ENCODE results near the gene HNRNPA2B1. TPM values are rescaled to one million over a fixed set of nuclear protein-coding genes. Genes with fewer than 3 reads are reported as not detected.
"Not testable (repeated sequence)": the region's sequence is repeated elsewhere in the genome, so short reads cannot be mapped to it uniquely, and the experiment has no call there.

The HNRNPA2B1 gene
- polyA plus RNA-seq, 1 of the 3 experiments (the other 2 are of a cell fraction) = 483 TPM

DNA sequence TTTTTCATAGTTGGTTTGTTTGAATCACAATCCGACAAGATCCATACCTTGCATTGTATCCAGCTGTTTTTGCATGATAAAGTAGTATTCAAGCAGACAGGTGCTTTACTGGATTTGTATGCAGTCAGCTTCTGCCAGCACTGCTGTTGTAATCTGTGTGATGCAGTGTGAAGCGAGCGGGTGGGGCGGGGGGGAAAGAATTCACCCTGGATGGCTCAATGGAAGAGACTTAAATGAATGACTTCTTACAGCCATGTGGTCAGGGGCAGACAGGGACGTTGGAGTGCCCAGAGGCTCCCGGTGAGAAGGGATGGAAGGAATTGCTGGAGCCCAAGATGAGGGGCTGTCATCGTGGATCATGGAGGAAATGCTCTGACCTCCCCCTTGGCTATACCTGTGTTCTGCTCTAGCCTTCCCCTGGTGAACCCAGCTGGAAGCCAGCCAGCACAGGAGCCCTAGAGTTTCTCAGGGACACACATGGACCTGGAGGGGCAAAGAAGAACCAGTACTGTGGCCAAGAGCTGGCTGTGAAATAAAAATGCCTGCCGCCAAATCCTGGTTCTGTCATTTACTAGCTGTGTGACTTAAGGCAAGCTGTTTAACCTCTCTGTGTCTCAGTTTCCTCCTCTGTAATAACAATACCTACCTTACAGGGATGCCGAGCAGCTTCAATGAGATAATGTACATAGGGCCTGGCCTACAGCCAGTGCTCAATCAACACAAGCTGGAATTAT, 34.4 kb downstream of the HNRNPA2B1 start:
- Histone ChIP-seq H3K4me1 (ENCODE audit: control insufficient read depth in 1 of 2, insufficient read depth in 2 of 2, low read depth in 1 of 2, low read length in 1 of 2) (0 out of 4 replicates have a peak, but pooled peaks cover 0 to 3% of the 10 kb centered on the region in 2 experiments), H3F3A (replicated peaks; ENCODE audit: insufficient read depth) (peaks cover 5% of the 10 kb centered on the region), H3K9me3 (no peaks in the 10 kb centered on the region), H3K9me2 (no peaks in the 10 kb centered on the region), H3K36me3 (replicated peaks in 1 of 2; ENCODE audit: control insufficient read depth in 1 of 2, insufficient read depth in 2 of 2, low read length in 1 of 2) (no peaks in the 10 kb centered on the region), H2AFZ (ENCODE audit: low read depth) (no peak overlapping the region), H4K20me1 (ENCODE audit: insufficient read depth) (no peaks in the 10 kb centered on the region), H3K27ac (ENCODE audit: low read depth in 2 of 2, low read length in 1 of 2) (no peak overlapping the region), H3K4me3 (ENCODE audit: low read depth in 2 of 2, low read length in 1 of 2) (no peak overlapping the region), H3K79me2 (ENCODE audit: insufficient read depth) (peaks cover 38% of the 10 kb centered on the region), H3K4me2 (no peak overlapping the region), H3K27me3 (ENCODE audit: insufficient read depth) (no peaks in the 10 kb centered on the region), H3K9ac (no peak overlapping the region)
- no peak for DNase-seq
- no peak for TF ChIP-seq GATA2 (CRISPR knock-in tag; IDR thresholded peaks at IDR 0.05)
- TF ChIP-seq, protein P1, sequence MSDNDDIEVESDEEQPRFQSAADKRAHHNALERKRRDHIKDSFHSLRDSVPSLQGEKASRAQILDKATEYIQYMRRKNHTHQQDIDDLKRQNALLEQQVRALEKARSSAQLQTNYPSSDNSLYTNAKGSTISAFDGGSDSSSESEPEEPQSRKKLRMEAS (IDR thresholded peaks at IDR 0.05; ENCODE audit: low read depth) = no peak
- POLR2A ChIA-PET = interaction anchor here (0.7 kb wide), 1 partner anchor 16 kb away, joined by 4 read pairs; no protein-coding TSS in a partner anchor
- CTCF ChIA-PET = interaction anchor here (0.9 to 2.6 kb wide), 7 partner anchors 10 to 75 kb away, joined by 3 to 10 read pairs (median 3); no protein-coding TSS in a partner anchor
- WGBS (ENCODE audit: low lambda C conversion rate) = 85% methylated on average over 9 of the region's 9 CpGs

DNA sequence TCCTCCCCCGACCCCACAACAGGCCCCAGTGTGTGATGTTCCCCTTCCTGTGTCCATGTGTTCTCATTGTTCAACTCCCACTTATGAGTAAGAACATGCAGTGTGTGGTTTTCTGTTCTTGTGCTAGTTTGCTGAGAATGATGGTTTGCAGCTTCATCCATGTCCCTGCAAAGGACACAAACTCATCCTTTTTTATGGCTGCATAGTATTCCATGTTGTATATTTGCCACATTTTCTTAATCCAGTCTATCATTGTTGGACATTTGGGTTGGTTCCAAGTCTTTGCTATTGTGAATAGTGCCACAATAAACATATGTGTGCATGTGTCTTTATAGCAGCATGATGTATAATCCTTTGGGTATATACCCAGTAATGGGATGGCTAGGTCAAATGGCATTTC, 36.7 kb downstream of the HNRNPA2B1 start:
- DNase-seq; H4K20me1 ChIP-seq (ENCODE audit: insufficient read depth); H3K9me3 ChIP-seq; H3K4me2 ChIP-seq; H3K4me3 ChIP-seq (ENCODE audit: low read depth in 2 of 2, low read length in 1 of 2); H2AFZ ChIP-seq (ENCODE audit: low read depth); H3K27ac ChIP-seq (ENCODE audit: low read depth in 2 of 2, low read length in 1 of 2); CTCF ChIA-PET; H3K36me3 ChIP-seq (replicated peaks in 1 of 2; ENCODE audit: control insufficient read depth in 1 of 2, insufficient read depth in 2 of 2, low read length in 1 of 2); H3K9ac ChIP-seq; H3K9me2 ChIP-seq; POLR2A ChIA-PET; H3K27me3 ChIP-seq (ENCODE audit: insufficient read depth): not testable (repeated sequence)
- H3F3A ChIP-seq (replicated peaks; ENCODE audit: insufficient read depth) = peaks cover 10% of the 10 kb centered on the region
- WGBS (ENCODE audit: low lambda C conversion rate) = 21% methylated on average over 1 of the region's 1 CpG
- peaks cover 50% of the 10 kb centered on the region for H3K79me2 ChIP-seq (ENCODE audit: insufficient read depth)
- H3K4me1 ChIP-seq (ENCODE audit: control insufficient read depth in 1 of 2, insufficient read depth in 2 of 2, low read depth in 1 of 2, low read length in 1 of 2) = peaks cover 0 to 14% of the 10 kb centered on the region in 2 experiments; a peak in 2 of 4 replicates

DNA sequence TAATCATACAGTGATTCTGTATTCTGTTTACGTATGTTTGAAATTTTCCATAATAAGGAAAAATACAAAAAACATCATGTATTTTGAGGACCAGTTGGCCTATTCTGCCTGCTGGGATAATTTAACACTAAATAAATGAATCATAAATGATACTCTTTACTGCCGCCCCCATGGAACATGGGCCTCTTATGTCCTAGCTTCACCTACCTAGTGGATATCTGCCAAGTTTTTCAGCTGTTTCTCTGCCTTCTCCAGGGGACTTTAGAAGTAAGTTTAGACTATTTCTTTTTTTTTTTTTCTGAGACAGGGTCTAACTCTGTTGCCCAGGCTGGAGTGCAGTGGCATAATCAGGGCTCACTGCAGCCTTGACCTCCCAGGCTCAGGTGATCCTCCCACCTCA, 38.1 kb downstream of the HNRNPA2B1 start:
- no peak overlapping the region for H3K4me3 ChIP-seq (ENCODE audit: low read depth in 2 of 2, low read length in 1 of 2)
- CTCF ChIA-PET = interaction anchor here (1.0 to 2.7 kb wide), 3 partner anchors 36 to 84 kb away, joined by 3 to 11 read pairs (median 5); no protein-coding TSS in a partner anchor

More for the DNA sequence above, 38.1 kb downstream of the HNRNPA2B1 start:
- Histone ChIP-seq H3K27me3 (ENCODE audit: insufficient read depth) (no peaks in the 10 kb centered on the region), H3K36me3 (replicated peaks in 1 of 2; ENCODE audit: control insufficient read depth in 1 of 2, insufficient read depth in 2 of 2, low read length in 1 of 2) (no peaks in the 10 kb centered on the region), H3K27ac (ENCODE audit: low read depth in 2 of 2, low read length in 1 of 2) (no peak overlapping the region), H3K79me2 (ENCODE audit: insufficient read depth) (peaks cover 64% of the 10 kb centered on the region), H3K9me2 (no peaks in the 10 kb centered on the region), H3F3A (replicated peaks; ENCODE audit: insufficient read depth) (peaks cover 9% of the 10 kb centered on the region), H3K9ac (no peak overlapping the region), H4K20me1 (ENCODE audit: insufficient read depth) (no peaks in the 10 kb centered on the region), H2AFZ (ENCODE audit: low read depth) (no peak overlapping the region), H3K9me3 (no peaks in the 10 kb centered on the region), H3K4me2 (no peak overlapping the region), H3K4me1 (ENCODE audit: control insufficient read depth in 1 of 2, insufficient read depth in 2 of 2, low read depth in 1 of 2, low read length in 1 of 2) (peaks cover 0 to 22% of the 10 kb centered on the region in 2 experiments; a peak in 2 of 4 replicates)
- TF ChIP-seq TEAD4 (IDR thresholded peaks at IDR 0.05; ENCODE audit: borderline replicate concordance, insufficient read depth) (no peak), SMC3 (IDR thresholded peaks at IDR 0.05; ENCODE audit: low read depth, low read length) (no peak), GABPA (IDR thresholded peaks at IDR 0.05; ENCODE audit: low read depth) (no peak), POLR2AphosphoS5 (IDR thresholded peaks at IDR 0.05; ENCODE audit: low read depth, low read length) (no peak), NFIC (IDR thresholded peaks at IDR 0.05; ENCODE audit: borderline replicate concordance) (no peak), EZH2phosphoT487 (IDR thresholded peaks at IDR 0.05; ENCODE audit: borderline replicate concordance, low read depth) (no peak), FOXM1 (IDR thresholded peaks at IDR 0.05; ENCODE audit: low read depth) (no peak), RCOR1 (IDR thresholded peaks at IDR 0.05; ENCODE audit: low read length) (no peak), CHD2 (IDR thresholded peaks at IDR 0.05; ENCODE audit: low read length, partially characterized antibody) (no peak), MXI1 (IDR thresholded peaks at IDR 0.05; ENCODE audit: low read depth, low read length) (no peak), JUND (IDR thresholded peaks at IDR 0.05) (no peak), RFX5 (IDR thresholded peaks at IDR 0.05; ENCODE audit: low read length) (no peak), FOXJ3 (CRISPR knock-in tag; IDR thresholded peaks at IDR 0.05) (no peak), ELF1 (IDR thresholded peaks at IDR 0.05) (no peak), RAD21 (IDR thresholded peaks at IDR 0.05; ENCODE audit: low read length) (no peak), SIN3A (IDR thresholded peaks at IDR 0.05; ENCODE audit: borderline replicate concordance, low read depth, low read length) (no peak), YY1 (IDR thresholded peaks at IDR 0.05; ENCODE audit: low read depth) (no peak)
- TF ChIP-seq, protein P2, sequence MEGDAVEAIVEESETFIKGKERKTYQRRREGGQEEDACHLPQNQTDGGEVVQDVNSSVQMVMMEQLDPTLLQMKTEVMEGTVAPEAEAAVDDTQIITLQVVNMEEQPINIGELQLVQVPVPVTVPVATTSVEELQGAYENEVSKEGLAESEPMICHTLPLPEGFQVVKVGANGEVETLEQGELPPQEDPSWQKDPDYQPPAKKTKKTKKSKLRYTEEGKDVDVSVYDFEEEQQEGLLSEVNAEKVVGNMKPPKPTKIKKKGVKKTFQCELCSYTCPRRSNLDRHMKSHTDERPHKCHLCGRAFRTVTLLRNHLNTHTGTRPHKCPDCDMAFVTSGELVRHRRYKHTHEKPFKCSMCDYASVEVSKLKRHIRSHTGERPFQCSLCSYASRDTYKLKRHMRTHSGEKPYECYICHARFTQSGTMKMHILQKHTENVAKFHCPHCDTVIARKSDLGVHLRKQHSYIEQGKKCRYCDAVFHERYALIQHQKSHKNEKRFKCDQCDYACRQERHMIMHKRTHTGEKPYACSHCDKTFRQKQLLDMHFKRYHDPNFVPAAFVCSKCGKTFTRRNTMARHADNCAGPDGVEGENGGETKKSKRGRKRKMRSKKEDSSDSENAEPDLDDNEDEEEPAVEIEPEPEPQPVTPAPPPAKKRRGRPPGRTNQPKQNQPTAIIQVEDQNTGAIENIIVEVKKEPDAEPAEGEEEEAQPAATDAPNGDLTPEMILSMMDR (IDR thresholded peaks at IDR 0.05) = no peak
- TF ChIP-seq, protein P1 (IDR thresholded peaks at IDR 0.05; ENCODE audit: low read depth) = no peak
- TF ChIP-seq, protein P3, sequence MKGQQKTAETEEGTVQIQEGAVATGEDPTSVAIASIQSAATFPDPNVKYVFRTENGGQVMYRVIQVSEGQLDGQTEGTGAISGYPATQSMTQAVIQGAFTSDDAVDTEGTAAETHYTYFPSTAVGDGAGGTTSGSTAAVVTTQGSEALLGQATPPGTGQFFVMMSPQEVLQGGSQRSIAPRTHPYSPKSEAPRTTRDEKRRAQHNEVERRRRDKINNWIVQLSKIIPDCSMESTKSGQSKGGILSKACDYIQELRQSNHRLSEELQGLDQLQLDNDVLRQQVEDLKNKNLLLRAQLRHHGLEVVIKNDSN (IDR thresholded peaks at IDR 0.05; ENCODE audit: borderline replicate concordance, low read depth) = no peak
- 91% methylated on average over 2 of the region's 2 CpGs for WGBS (ENCODE audit: low lambda C conversion rate)
- POLR2A ChIA-PET = no interaction called here
- no peak for DNase-seq
